GM21529 (cell line): Measurements from ENCODE around the gene LRBA.

ENCODE experiments used
- ATAC-seq: cut with Tn5 transposase; IDR thresholded peaks from one replicate; pipeline ENCODE4 v1.9.1; 2021; ENCODE audit not compliant: unreplicated experiment

LRBA gene

DNA sequence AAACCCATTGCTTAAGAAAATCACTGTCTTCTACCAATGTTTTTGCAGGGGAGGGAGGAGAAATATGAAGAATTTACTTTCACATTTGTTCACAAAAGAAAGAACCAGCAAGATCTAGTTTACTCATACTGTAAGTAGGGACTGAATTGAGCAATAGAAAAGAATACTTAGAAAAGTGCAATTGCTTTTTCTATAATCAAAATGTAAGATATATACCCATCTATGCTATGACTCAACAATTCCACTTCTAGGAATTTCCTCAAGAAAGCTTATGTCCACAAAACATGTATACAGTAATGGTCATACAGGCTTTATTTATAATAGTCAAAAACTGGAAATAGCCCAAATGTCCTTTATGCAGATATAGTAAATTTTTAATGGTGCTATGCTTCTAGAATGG is 196.4 kb downstream of the LRBA start:
- no peak for ATAC-seq

DNA sequence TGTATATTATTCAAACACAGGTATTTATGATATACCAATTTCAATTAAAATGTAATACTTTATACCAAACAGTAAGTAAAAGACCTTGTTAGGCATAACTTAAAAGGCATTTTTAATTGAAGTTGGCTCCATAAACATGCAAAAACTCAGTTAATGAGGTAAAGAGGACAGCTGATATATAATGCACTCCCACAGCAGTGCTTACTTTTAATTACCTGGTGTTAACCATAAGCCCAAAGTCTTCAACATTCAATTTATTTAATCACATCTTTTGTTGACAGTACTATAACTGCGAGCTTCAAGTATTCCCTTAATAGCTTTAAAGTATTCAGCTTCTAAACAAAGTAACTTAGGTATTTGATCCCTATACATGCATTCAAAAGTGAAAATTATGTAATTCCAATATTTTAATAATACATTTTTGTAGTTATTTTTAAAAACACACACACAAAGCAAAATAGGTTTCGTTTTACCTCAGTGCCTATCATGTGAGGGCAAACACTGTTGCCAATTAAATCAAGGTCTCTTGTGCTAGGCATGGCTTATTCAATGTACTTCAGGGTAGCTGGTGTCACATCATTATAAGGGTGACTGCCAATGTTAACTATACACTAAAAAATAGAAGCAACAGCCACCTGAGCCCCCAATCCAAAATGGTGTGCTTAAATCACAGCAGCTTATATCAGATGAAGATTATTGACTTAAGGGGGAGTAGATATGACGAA is 197.1 kb downstream of the LRBA start:
- no peak for ATAC-seq

DNA sequence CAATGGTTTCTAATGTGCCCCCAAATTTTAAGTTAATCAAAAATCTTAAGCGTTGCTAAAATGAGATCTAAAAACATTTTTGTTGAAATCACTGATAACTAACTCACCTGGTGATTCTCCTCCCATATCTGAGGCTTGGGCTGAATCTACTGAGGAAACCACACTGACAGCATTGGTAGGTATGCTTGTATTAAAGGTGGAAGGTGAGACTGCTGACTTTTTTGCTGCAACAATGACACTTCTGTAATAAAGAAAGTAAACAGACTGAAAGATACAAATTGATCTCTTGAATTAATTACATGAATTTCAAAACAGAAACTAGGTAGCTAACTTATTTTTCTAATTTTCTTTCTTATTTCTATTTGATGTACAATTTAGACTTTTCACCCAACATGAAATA is 198.1 kb downstream of the LRBA start:
- no peak for ATAC-seq

GRCh38 chr4:150816491-150816890 is 198.6 kb downstream of the LRBA start:
- ATAC-seq = no peak

- ATAC-seq = no peak
Measured at GRCh38 chr4:150814873-150815272, 200.2 kb downstream of the LRBA start.

DNA sequence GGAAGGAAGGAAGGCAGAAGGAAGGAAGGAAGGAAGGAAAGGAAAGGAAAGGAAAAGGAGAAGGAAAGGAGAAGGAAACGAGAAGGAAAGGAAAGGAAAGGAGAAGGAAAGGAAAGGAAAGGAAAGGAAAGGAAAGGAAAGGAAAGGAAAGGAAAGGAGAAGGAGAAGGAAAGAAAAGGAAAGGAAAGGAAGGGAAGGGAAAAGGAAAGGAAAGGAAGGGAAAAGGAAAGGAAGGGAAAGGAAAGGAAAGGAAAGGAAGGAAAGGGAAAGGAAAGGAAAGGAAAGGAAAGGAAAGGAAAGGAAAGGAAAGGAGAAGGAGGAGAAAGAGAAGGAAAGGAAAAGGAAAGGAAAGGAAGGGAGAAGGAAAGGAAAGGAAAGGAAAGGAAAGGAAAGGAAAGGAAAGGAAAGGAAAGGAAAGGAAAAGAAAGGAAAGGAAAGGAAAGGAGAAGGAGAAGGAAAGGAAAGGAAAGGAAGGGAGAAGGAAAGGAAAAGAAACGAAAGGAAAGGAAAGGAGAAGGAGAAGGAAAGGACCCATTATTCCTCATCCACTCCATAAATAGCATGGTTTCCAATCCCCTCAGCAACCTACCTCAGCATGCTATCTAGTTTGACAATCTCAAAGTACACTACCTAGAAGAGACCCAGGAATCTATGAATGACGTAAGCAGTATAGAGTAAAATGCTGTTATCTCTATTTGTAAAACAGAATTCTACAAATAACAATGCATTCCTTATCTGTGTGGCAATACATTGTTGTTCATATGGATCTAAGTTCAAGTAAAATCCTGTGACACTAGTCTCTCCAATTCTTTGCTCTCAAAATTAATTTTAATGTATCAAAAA is 209.7 kb downstream of the LRBA start:
- ATAC-seq = no peak

DNA sequence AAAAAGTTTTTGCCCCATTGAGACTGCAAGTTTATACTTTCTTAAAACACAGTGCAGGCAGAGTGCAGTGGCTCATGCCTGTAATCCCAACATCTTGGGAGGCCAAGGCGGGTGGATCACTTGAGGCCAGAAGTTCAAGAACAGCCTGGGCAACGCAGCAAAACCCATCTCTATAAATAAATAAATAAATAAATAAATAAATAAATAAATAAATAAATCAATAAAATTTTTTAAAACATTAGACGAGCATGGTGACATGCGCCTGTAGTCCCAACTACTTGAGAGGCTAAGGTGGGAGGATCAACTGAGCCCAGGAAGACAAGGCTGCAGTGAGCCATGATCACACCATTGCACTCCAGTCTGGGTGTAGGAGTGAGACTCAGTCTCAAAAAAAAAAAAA is 213.3 kb downstream of the LRBA start:
- ATAC-seq = no peak

- no peak for ATAC-seq
Measured at GRCh38 chr4:150799207-150799606, 215.9 kb downstream of the LRBA start.

- no peak for ATAC-seq
Measured at GRCh38 chr4:150794706-150795105, 220.4 kb downstream of the LRBA start.

GRCh38 chr4:150789864-150790263 is 225.2 kb downstream of the LRBA start:
- ATAC-seq = no peak

DNA sequence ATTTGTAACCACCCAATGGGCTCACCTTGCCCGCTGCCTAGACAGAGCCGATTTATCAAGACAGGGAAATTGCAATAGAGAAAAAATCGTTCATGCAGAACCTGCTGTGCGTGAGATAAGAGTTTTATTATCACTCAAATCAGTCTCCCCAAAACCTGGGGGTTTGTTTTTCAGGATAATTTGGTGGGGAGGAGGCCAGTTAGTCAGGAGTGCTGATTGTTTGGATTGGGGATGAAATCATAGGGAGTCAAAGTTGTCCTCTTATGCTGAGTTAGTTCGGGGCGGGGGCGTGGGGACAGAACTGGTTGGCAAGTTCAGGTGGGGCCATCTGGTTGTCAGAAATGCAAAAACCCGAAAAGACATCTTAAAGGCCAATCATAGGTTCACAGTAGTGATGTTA is 230.1 kb downstream of the LRBA start:
- ATAC-seq = no peak

GRCh38 chr4:150784305-150784704 is 230.8 kb downstream of the LRBA start:
- ATAC-seq = no peak

GRCh38 chr4:150782921-150783320 is 232.2 kb downstream of the LRBA start:
- ATAC-seq = no peak

DNA sequence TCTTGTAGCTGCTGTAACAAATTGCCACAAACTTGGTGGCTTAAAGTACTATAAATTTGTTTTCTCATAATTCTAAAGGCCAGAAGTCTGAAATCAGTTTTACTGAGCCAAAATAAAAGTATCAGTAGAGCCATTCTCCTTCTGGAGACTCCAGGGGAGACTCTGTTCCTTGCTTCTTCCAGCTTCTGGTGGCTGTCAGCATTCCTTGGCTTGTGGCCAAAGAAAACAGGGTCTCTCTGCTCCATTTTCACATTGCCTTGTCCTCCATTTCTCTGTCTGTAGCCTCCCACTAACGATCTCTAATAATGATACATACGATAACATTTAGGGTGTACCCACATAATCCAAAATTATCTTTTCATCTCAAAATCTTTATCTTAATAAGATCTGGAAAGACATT is 232.8 kb downstream of the LRBA start:
- no peak for ATAC-seq

DNA sequence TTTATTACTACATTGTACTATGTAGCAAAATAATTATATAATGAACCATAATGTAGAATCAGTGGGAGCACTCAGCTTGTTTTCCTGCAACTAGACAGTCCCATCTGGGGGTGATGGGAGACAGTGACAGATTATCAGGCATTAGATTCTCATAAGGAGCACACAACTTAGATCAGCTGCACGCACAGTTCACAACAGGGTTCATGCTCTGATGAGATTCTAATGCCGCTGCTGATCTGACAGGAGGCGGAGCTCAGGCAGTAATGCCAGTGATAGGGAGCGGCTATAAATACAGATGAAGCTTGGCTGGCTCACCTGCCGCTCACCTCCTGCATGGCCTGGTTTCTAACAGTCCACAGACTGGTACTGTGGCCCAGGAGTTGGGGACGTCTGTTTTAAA is 233.9 kb downstream of the LRBA start:
- ATAC-seq = no peak

DNA sequence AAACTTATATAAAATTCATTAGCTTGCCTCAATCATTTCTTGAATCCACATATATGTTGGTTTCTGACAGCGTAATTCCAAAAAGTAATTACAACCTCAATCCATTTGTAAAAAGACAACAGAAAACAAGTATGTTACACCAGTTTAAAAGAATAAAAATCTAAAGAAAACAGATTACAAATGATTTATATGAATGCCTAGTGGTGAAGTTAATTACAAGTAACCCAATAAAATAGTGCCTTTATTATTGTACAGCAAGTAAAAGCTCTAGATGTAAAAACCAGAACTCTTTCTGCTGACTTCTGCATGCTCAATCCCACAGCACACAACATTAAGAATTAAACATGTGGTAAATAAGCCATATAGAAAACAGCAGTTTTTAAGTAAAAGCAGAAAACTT is 235.4 kb downstream of the LRBA start:
- ATAC-seq = no peak

DNA sequence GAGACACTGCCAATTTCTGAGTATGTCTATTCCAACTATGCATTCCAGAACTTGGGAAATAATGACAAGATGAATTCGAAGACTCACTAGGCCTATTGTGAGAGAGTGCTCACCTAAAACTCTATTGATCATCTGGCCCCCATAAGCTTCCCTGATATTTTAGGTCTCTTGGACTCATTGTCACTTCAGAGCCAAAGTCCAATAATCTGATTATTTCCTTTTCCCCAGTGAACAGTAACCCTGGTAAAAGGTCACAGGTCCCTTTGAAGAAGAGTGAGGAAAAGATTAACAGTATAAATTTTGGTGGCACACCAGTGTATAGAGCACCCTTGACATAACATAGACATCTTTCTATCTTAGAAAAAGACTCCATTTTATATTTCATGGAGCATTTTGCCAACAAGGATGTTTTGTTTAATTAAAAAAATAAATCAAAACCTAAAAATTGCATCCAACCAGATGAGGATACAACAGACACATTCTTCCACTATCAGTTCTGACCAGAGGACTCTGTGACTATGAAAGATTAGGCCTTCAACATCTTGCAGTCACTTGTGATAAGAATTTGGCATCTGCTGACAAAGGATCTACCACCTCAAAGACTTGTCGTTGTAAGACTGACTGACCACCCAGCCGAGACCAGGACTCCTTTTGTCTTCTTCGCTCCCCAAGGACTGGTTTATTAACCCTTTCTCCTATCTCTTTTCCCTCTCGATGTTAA is 241.2 kb downstream of the LRBA start:
- ATAC-seq = no peak

GRCh38 chr4:150773032-150773431 is 242.1 kb downstream of the LRBA start:
- no peak for ATAC-seq

DNA sequence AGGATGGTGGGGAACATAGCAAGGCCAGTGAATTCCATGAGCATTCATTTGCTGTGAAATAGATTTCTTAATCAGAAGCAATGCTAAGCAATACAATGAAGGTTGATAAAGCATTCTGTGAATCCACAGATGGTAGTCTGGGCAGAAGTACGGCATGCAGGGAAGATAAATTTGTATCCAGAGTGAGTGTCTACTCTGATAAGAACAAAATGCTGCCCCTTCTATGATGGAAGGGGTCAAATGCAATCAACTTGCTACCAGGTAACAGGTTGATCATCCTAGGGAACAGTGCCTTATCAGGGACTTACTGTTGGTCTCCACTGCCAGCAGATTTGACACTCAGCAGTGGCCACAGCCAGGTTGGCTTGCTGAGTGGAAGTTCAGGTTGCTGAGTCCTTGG is 243.7 kb downstream of the LRBA start:
- ATAC-seq = no peak

DNA sequence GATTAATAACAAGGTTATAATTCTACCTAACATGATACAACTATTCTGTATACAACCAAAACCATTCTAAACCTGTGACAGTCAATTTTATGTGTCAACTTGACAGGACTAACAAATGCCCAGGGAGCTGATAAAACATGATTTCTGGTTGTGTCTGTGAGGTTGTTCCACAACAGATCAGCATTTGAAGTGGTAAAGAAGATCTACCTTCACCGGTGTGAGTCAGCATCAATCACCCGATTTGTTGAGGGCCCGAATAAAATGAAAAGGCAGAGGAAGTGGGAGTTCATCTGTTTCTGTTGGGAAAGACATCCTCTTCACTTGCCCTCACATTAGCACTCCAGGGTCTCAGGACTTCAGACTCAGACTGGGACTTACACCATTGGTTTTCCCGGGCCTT is 245.2 kb downstream of the LRBA start:
- no peak for ATAC-seq

DNA sequence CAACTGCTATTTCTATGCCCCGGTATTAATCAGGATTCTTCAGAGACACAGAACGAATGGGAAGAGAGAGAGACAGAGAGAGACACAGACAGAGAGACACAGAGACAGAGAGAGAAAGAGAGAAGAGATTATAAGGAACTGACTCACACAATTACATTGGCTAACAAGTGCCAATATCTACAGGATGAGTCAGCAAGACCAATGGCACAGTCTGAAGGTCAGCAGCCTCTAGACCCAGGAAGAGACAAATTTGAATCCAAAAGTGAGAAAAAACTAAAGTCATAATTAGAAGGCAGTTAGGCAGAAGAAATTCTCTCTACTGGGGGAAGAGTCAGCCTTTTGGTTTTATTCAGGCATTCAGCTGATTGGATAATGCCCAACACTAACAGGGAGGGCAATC is 245.8 kb downstream of the LRBA start:
- ATAC-seq = no peak

- no peak for ATAC-seq
Measured at GRCh38 chr4:150768497-150768896, 246.6 kb downstream of the LRBA start.
